HG03045 (cell line): ENCODE data around the gene TIMM44.
"Not testable (repeated sequence)": the region's sequence is repeated elsewhere in the genome, so short reads cannot be mapped to it uniquely, and the experiment has no call there.

Experiments
- ATAC-seq: cut with Tn5 transposase; IDR thresholded peaks from one replicate; pipeline ENCODE4 v1.9.1; 2021; ENCODE audit warnings: mild to moderate bottlenecking, moderate library complexity; ENCODE audit not compliant: unreplicated experiment

TIMM44 gene

GRCh38 chr19:7926021-7926726 lies 17.3 kb downstream of the TIMM44 start, which contains the start of gene CTXN1:
CTXN1 (minus strand) TSS chr19:7926135; CDS start chr19:7925538, 597 bp downstream.
- ATAC-seq, result peak; percentile 35

DNA sequence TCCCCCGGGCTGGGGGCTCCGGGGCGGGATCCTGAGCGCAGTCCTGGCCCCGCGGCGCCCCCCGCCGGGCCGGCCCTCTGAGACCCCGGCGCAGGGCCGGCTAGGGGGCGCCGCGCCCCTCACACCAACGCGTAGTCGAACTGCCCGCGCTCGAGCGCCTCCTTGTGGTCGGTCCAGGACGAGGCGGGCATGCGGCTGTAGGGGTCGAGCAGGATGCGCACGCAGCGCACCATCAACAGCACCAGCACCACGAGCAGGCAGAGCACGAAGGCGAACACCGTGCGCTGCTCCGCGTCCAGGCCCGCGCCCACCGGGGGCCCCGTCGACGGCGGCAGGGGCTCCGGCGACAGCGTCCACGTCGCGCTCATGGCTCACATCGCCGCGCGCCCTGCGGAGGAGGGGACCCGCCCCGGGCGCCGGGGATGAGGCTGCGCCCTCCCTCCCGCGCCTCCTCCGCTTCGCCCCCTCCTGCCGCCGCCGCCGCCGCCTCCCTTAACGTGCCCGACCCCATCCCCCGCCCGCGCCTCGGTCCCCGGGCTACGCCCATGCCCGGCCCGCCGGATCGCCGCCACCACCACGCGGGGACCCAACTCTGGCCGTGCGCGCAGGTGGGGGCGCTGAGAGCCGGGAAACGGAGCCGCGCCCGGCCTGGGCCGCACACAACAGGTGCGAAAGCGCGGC lies 18.2 kb downstream of the TIMM44 start:
- no peak for ATAC-seq

GRCh38 chr19:7924651-7925170 lies 18.8 kb downstream of the TIMM44 start:
- ATAC-seq, result no peak

GRCh38 chr19:7924241-7924640 lies 19.2 kb downstream of the TIMM44 start:
- no peak for ATAC-seq

DNA sequence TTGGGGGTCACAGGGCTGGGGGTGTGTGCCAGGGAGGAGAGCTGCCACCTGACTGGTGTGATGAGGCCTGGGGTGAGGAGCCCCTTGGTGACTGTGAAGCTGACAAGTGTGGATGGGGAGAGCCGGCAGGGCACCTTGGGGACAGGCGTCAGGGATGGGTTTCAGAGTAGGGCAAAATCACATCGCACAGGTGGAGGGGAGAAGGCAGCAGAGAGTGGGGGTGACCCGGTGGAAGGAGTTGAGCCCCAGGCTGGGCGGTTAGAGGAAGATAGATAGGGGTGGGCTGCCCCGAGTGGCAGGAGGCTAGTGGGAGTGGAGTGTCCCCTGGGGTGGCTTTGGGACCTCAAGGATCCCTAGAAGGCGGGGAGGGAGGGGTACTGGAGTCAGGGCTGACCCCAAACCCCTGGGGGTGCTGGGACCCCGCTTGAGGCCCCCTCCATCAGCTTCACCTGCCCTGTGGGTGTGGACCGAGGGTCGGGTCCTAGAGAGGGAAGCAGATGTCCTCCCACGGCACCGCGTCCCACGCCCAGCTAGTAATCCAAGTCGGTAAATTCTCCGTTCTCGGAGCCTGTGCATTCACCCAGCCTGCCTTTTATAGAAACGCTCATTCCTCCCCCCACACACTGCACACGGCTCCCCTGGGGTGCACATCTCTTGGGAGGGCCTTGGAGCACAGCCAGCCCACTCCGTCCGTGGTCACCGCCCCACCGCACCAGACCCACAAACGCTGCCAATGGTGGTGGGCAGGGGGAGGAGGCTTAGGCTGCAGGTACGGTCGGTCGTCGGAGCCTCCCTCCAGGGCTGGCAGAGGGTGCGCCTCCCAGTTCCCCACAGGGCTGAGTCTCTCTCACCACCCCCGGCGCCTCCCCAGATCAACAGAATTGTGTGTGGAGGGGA lies 19.9 kb downstream of the TIMM44 start:
- ATAC-seq, result no peak

- no peak for ATAC-seq
Observed at GRCh38 chr19:7922836-7923195, 20.6 kb downstream of the TIMM44 start.

GRCh38 chr19:7921967-7922835 lies 21.3 kb downstream of the TIMM44 start:
- no peak for ATAC-seq

GRCh38 chr19:7921302-7921966 lies 22.0 kb downstream of the TIMM44 start:
- ATAC-seq, result no peak

DNA sequence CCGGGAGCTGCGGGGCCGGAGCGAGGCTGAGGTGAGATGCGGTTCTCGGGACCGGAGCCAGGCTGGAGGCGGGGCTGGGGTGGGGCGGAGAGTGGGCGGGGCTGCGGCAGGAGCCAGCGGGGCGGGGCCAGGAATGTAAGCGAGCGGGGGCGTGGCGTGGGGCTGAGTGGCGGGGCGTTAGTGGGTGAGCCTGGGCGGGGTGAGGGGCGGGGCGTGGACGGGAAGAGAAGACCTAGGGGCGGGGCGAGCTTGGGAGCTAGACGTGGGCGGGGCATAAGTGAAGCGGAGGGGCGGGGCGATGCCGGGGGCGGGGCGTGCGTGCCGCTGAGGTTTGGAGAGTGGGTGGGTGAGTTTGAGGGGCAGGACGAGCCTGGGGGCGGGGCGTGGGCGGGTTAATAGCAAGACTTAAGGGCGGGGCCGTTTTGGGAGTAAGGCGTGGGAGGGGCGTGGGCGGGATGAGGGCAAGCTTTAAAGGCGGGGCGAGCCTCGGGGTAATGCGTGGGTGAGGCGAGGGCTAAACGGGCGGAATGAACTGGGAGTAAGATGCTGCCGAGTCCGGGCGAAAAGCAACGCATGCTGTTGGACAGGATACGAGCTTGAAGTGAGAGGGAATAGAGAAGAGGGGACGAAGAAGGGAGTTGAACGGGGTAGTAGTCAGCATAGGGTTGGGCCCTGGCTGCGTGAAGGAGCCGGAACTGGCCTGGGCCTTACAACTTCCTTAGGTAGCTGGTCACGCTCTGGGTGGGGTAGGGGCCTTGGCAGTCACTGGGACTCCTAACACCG lies 22.8 kb downstream of the TIMM44 start:
- ATAC-seq, result peak; percentile 35

- peak; percentile 48 for ATAC-seq
Observed at GRCh38 chr19:7919610-7920518, 23.6 kb downstream of the TIMM44 start, which contains the start of gene SNAPC2. SNAPC2 (plus strand) TSS chr19:7920338; CDS start chr19:7920367, 29 bp downstream.

DNA sequence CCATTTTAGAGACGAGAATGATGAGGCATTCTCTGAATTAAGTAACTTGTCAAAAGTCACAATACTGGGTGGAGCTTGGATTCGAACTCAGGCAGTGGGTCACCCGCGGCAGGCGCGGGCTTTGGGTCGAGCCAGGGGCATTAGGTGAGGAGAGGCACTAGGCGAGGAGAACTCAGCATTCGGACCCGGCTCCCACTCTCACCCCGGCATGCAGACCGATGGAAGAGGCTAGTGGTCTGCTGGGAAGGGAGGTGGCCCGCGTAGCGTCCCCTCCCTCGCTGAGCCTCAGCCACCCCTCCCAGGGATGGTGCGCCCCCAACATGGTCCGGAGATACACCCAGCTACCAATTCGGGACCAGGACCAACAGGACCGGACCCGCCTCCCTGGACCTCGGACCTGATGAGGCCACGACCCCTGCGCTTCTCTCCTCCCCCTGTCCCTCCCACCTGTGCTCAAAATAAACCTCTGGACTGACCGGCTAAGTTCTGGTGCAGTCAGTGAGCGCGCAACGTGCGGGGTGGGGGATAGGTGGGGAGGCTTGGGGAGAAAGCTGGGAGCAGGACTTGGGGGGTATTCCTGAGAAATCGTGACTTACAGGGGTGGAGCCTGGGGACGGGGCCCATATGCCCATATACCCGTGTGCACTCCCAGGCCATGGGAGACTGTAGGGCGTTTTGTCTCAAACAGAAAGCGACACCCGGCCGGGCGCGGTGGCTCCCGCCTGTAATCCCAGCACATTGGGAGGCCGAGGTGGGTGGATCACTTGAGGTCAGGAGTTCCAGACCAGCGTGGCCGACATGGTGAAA lies 24.6 kb downstream of the TIMM44 start:
- ATAC-seq, result no peak

GRCh38 chr19:7918062-7918614 lies 25.3 kb downstream of the TIMM44 start:
- not testable (repeated sequence) for ATAC-seq

DNA sequence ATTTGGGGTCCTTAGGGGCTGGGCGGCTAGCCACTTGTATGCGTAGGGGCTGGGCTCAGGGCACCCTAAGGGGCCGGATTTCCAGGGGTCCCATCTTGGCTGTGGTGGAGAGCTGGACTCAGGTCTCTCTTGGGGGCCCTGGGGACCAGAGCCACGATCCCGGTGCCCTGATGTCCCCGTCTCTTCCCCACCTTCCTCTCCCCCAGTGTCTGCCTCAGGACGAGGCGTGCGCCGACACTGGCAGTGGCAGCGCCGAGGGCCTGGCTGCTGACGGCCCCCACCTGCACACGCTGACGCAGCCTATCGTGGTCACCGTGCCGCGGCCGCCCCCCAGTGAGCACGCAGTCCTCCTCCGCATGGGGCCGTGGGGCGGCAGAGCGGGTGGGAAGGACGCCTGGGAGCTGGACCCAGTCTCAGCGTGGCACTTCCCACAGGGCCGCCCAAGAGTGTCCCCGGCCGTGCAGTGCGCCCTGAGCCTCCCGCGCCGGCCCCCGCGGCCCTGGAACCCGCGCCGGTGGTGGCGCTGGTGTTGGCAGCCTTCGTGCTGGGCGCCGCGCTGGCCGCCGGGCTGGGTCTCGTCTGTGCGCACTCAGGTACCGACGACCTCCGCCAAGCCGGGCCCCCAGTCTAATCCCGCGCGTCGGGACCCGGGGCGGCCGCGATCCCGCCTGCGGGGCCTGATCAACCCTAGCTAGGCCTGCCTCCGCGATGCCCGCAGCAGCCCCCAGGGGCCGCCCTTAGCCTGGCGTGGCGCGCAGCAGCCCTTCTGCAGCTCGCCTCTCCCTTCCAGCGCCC lies 26.0 kb downstream of the TIMM44 start:
- ATAC-seq, result no peak

- ATAC-seq, result no peak
Observed at GRCh38 chr19:7916955-7917266, 26.6 kb downstream of the TIMM44 start.

- no peak for ATAC-seq
Observed at GRCh38 chr19:7916103-7916954, 27.1 kb downstream of the TIMM44 start.
